ENCODE results near the gene HECA. TPM values are rescaled to one million over a fixed set of nuclear protein-coding genes. Genes with fewer than 3 reads are reported as not detected.
"Not testable (repeated sequence)": the region's sequence is repeated elsewhere in the genome, so short reads cannot be mapped to it uniquely, and the experiment has no call there.

The HECA gene
- total RNA-seq, 1 experiment from 2014 or later = 11.6 TPM

DNA sequence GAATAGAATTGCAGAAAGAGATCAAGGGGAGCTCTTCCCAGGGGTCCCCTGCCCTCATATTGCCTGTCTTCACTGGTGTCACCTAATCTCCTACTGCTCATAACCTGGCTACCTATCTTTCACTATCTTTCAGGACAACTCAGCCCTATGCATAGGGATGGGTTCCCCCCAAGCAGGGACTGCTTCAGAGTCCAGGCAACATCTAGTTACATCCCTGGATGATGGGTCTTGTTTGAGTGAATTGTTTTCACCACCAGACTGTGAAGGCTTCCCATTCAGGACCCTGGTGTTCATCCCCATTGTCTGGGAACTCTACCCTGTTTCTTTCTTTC lies 850 bp upstream of the HECA start:
- Histone ChIP-seq H3K27ac (no peak overlapping the region), H3K4me1 (replicated peaks; ENCODE audit: insufficient read depth) (peaks cover 11% of the 10 kb centered on the region), H3K9me2 (ENCODE audit: insufficient read depth) (no peaks in the 10 kb centered on the region), H3K79me2 (ENCODE audit: low read depth) (peaks cover 27% of the 10 kb centered on the region), H3K4me2 (no peak overlapping the region), H3K9me3 (ENCODE audit: insufficient read depth, low read depth) (no peaks in the 10 kb centered on the region), H3F3A (ENCODE audit: insufficient read depth, low read depth) (peaks cover 13% of the 10 kb centered on the region; the same call in 1 of the 2 replicates), H3K36me3 (ENCODE audit: low read depth) (no peaks in the 10 kb centered on the region), H2AFZ (no peak overlapping the region), H3K4me3 (no peak overlapping the region), H4K20me1 (ENCODE audit: insufficient read depth) (no peaks in the 10 kb centered on the region), H3K27me3 (ENCODE audit: insufficient read depth, low read depth) (no peaks in the 10 kb centered on the region)
- no peak for DNase-seq
- intact Hi-C loops (cut with micrococcal nuclease; ENCODE audit: unreplicated experiment) = no loop called here
- no TSS peak for BruUV-seq (replicated peaks)
- POLR2A ChIA-PET (ENCODE audit: unreplicated experiment) = no interaction called here
- no peak for TF ChIP-seq EZH2 (IDR thresholded peaks at IDR 0.05; ENCODE audit: low read depth)
- TF ChIP-seq, protein P1, sequence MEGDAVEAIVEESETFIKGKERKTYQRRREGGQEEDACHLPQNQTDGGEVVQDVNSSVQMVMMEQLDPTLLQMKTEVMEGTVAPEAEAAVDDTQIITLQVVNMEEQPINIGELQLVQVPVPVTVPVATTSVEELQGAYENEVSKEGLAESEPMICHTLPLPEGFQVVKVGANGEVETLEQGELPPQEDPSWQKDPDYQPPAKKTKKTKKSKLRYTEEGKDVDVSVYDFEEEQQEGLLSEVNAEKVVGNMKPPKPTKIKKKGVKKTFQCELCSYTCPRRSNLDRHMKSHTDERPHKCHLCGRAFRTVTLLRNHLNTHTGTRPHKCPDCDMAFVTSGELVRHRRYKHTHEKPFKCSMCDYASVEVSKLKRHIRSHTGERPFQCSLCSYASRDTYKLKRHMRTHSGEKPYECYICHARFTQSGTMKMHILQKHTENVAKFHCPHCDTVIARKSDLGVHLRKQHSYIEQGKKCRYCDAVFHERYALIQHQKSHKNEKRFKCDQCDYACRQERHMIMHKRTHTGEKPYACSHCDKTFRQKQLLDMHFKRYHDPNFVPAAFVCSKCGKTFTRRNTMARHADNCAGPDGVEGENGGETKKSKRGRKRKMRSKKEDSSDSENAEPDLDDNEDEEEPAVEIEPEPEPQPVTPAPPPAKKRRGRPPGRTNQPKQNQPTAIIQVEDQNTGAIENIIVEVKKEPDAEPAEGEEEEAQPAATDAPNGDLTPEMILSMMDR (conservative IDR thresholded peaks at IDR 0.05) = no peak
- CTCF ChIA-PET = no interaction called here

DNA sequence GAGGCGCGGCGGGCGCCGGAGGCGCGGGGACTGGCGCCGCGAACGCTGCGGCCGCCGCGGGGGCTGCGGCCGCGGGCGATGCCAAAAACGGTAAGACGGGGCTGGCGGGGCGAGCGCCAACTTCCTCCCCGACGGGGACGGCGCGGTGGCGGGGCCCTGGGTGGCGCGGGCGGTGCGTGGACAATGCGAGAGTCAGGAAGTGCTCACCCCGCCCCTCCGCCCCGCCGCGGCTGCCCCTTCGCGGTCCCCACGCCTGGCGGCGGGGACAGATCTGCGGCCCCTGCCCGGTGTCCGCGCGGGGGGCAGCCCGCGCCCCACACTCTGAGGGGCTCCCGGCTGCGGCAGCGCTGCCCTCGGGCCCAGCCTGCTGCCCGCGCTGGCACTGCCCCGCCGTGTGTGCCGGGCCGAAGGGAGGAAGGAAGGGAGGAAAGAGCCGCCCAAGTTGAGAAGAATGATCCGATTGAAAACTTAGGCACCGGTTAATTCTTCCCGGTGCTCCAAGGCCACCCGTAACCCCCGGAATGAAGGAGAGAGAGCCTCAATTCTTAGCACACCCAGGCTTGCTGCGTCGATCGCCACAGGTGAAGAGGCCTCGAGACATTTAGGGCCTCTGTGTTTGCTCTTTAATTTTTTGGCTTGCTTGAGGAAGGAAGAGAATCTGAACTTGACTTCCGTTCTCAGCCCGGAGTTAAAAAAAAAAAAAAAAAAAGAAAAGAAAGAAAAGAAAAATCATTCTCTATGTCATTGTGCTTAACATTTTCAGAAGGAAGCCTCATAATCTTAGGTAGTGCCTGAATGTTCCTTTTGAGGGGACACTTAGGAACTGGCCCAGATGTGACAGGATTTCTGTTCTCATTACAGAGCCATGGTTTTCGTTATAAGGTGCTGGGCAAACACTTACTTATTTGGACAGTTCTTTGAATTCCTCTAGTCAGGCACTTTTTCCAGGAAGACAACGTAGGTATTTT lies 982 bp downstream of the HECA start:
- ChIA-PET CTCF (no interaction called here), POLR2A (ENCODE audit: unreplicated experiment) (no interaction called here)
- H3K4me1 ChIP-seq (replicated peaks; ENCODE audit: insufficient read depth) = peaks cover 11% of the 10 kb centered on the region
- H3K36me3 ChIP-seq (ENCODE audit: low read depth) = no peaks in the 10 kb centered on the region
- peaks cover 27% of the 10 kb centered on the region for H3K79me2 ChIP-seq (ENCODE audit: low read depth)
- TF ChIP-seq EZH2 (IDR thresholded peaks at IDR 0.05; ENCODE audit: low read depth) = no peak
- TF ChIP-seq, protein P1 (conservative IDR thresholded peaks at IDR 0.05) = no peak
- H3K4me2 ChIP-seq = peak overlapping the region; percentile 91
- H3K27ac ChIP-seq = no peak overlapping the region
- H3K4me3 ChIP-seq = peak overlapping the region; percentile 76
- H3K9me3 ChIP-seq (ENCODE audit: insufficient read depth, low read depth) = no peaks in the 10 kb centered on the region
- no peaks in the 10 kb centered on the region for H4K20me1 ChIP-seq (ENCODE audit: insufficient read depth)
- no peaks in the 10 kb centered on the region for H3K27me3 ChIP-seq (ENCODE audit: insufficient read depth, low read depth)
- intact Hi-C loops (cut with micrococcal nuclease; ENCODE audit: unreplicated experiment) = loop anchor here (5.0 kb wide), 1 partner anchor 319 kb away; no protein-coding TSS in a partner anchor
- peaks cover 13% of the 10 kb centered on the region; the same call in 1 of the 2 replicates for H3F3A ChIP-seq (ENCODE audit: insufficient read depth, low read depth)
- H3K9me2 ChIP-seq (ENCODE audit: insufficient read depth) = no peaks in the 10 kb centered on the region
- peak overlapping the region; percentile 98 for H2AFZ ChIP-seq
- DNase-seq = peak; percentile 9 to 54
- BruUV-seq (replicated peaks) = TSS peak; percentile 43

DNA sequence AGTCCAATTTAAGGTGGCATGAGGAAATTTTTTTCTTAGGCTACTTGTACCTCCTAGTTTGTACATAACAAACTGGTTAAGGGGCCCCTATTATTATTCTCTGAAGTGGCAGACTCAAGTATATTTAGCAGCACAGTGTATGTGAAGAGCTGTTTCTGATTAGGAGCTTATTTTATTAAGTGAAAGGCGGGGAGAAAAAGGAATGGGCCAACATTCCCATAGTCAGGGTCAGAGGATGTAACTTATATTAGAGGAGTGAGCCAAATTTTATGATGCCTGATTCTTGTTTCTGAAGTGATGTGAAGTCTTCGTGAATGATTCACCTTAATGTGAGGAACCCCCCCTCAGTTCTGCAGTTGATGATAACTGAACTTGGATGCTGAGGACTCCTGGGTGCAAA lies 2.8 kb downstream of the HECA start:
- H3K27ac ChIP-seq = no peak overlapping the region
- no peaks in the 10 kb centered on the region for H3K9me2 ChIP-seq (ENCODE audit: insufficient read depth)
- no peaks in the 10 kb centered on the region for H3K27me3 ChIP-seq (ENCODE audit: insufficient read depth, low read depth)
- no peak overlapping the region for H3K4me3 ChIP-seq
- peaks cover 27% of the 10 kb centered on the region for H3K79me2 ChIP-seq (ENCODE audit: low read depth)
- BruUV-seq (replicated peaks) = no TSS peak
- H3F3A ChIP-seq (ENCODE audit: insufficient read depth, low read depth) = peaks cover 13% of the 10 kb centered on the region; the same call in 1 of the 2 replicates
- H3K4me2 ChIP-seq = no peak overlapping the region; the same call in 1 of the 2 replicates
- DNase-seq = no peak
- TF ChIP-seq EZH2 (IDR thresholded peaks at IDR 0.05; ENCODE audit: low read depth) = no peak
- H3K9me3 ChIP-seq (ENCODE audit: insufficient read depth, low read depth) = 0 out of 2 replicates have a peak, but pooled peaks cover 3% of the 10 kb centered on the region
- intact Hi-C loops (cut with micrococcal nuclease; ENCODE audit: unreplicated experiment) = loop anchor here (5.0 kb wide), 1 partner anchor 320 kb away; no protein-coding TSS in a partner anchor
- H3K4me1 ChIP-seq (replicated peaks; ENCODE audit: insufficient read depth) = peaks cover 11% of the 10 kb centered on the region
- CTCF ChIA-PET = interaction anchor here (0.6 kb wide), 2 partner anchors 82 to 198 kb away, joined by 5 to 10 read pairs; no protein-coding TSS in a partner anchor
- H2AFZ ChIP-seq = no peak overlapping the region
- POLR2A ChIA-PET (ENCODE audit: unreplicated experiment) = no interaction called here
- H3K36me3 ChIP-seq (ENCODE audit: low read depth) = no peaks in the 10 kb centered on the region
- H4K20me1 ChIP-seq (ENCODE audit: insufficient read depth) = no peaks in the 10 kb centered on the region

DNA sequence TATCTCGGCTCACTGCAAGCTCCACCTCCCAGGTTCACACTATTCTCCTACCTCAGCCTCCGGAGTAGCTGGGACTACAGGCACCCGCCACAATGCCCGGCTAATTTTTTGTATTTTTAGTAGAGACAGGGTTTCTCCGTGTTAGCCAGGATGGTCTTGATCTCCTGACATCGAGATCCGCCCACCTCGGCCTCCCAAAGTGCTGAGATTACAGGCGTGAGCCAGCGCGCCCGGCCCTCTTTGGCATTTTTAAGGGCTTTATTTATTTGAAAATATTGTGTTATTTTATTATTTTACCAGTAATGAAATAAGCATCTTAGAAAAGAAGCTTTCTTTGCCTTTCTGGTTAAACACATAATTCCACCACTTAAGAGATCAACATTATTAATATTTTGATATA lies 6.0 kb downstream of the HECA start:
- H3K27me3 ChIP-seq (ENCODE audit: insufficient read depth, low read depth); POLR2A ChIA-PET (ENCODE audit: unreplicated experiment); BruUV-seq (replicated peaks); intact Hi-C loops (cut with micrococcal nuclease; ENCODE audit: unreplicated experiment); H3K9me3 ChIP-seq (ENCODE audit: insufficient read depth, low read depth); H3K36me3 ChIP-seq (ENCODE audit: low read depth); H3K4me2 ChIP-seq; H3K4me3 ChIP-seq; H3F3A ChIP-seq (ENCODE audit: insufficient read depth, low read depth); DNase-seq; H3K9me2 ChIP-seq (ENCODE audit: insufficient read depth); H4K20me1 ChIP-seq (ENCODE audit: insufficient read depth); CTCF ChIA-PET; H3K27ac ChIP-seq; H2AFZ ChIP-seq: not testable (repeated sequence)
- Histone ChIP-seq H3K4me1 (replicated peaks; ENCODE audit: insufficient read depth) (peaks cover 11% of the 10 kb centered on the region), H3K79me2 (ENCODE audit: low read depth) (peaks cover 27% of the 10 kb centered on the region)

Measured in PC-9 (cell line).